PC-3 (cell line): ENCODE results near the gene CSNK1D.

Source experiments
- CTCF ChIP-seq: fragments of 300-600 bp; sonication (generic); conservative IDR thresholded peaks from 2 replicates; pipeline ENCODE4 v1.5.1; 2017; ENCODE audit warnings: antibody characterized with exemption, low read depth, mild to moderate bottlenecking, low read length
- EZH2 ChIP-seq: fragments of 300-600 bp; sonication (generic); IDR thresholded peaks from one replicate; pipeline ENCODE4 v1.6.1; 2017; ENCODE audit warnings: antibody characterized with exemption, mild to moderate bottlenecking, low read length; ENCODE audit not compliant: unreplicated experiment

- no peak for TF ChIP-seq CTCF
- no peak for TF ChIP-seq EZH2
Measured at GRCh38 chr17:82315703-82316358, 42.3 kb upstream of the CSNK1D start.
